Lower lobe of right lung (tissue), 2 donors: Measurements from ENCODE around the gene TRMT2B. TPM values are rescaled to one million over a fixed set of nuclear protein-coding genes. Genes with fewer than 3 reads are reported as not detected.

Experiments
- ATAC-seq, 2 donors: fragments of 200-7000 bp; cut with Tn5 transposase; one replicate each; pipeline ENCODE4 v1.9.1; 2020 to 2022; ENCODE audit warnings: mild to moderate bottlenecking in 2 of 2, moderate library complexity in 2 of 2
- DNase-seq: peaks from one replicate; pipeline ENCODE4 v3.0.0-alpha.2; 2020
- H3K27ac ChIP-seq: fragments of 200-600 bp; one replicate; pipeline ENCODE4 v1.8.0; 2022
- H3K27me3 ChIP-seq: fragments of 200-600 bp; one replicate; pipeline ENCODE4 v1.8.0; 2022; ENCODE audit warnings: low read depth
- H3K36me3 ChIP-seq: fragments of 200-600 bp; one replicate; pipeline ENCODE4 v1.8.0; 2022; ENCODE audit warnings: mild to moderate bottlenecking
- H3K4me1 ChIP-seq: fragments of 200-600 bp; one replicate; pipeline ENCODE4 v1.8.0; 2022
- H3K4me3 ChIP-seq: fragments of 200-600 bp; one replicate; pipeline ENCODE4 v1.8.0; 2022; ENCODE audit warnings: mild to moderate bottlenecking
- H3K9me3 ChIP-seq: fragments of 200-600 bp; one replicate; pipeline ENCODE4 v1.8.0; 2022
- intact Hi-C: fragments of 100-400 bp; cut with DNase I; formaldehyde crosslinking; loops from one replicate; pipeline ENCODE4 v1.11.0; 2022
- total RNA-seq: library from RNA; stranded (reverse); fragmentation: NEBNext Ultra II Directional; extraction: Animal tissue kit (Norgen Biotek cat#: 25700); gene quantifications from one replicate; pipeline ENCODE4 v1.2.1, GENCODE V29; 2021
- TF ChIP-seq, protein P1 (sequence below): fragments of 200-600 bp; IDR thresholded peaks from one replicate; pipeline ENCODE4 v1.8.0; 2022; ENCODE audit warnings: antibody characterized with exemption, mild to moderate bottlenecking
- donor health status: DM: no; HTN: yes; CAD: no; lungs with severe emphysema.

The TRMT2B gene
- total RNA-seq, 1 donor from 2014 or later, result 19.4 TPM

DNA sequence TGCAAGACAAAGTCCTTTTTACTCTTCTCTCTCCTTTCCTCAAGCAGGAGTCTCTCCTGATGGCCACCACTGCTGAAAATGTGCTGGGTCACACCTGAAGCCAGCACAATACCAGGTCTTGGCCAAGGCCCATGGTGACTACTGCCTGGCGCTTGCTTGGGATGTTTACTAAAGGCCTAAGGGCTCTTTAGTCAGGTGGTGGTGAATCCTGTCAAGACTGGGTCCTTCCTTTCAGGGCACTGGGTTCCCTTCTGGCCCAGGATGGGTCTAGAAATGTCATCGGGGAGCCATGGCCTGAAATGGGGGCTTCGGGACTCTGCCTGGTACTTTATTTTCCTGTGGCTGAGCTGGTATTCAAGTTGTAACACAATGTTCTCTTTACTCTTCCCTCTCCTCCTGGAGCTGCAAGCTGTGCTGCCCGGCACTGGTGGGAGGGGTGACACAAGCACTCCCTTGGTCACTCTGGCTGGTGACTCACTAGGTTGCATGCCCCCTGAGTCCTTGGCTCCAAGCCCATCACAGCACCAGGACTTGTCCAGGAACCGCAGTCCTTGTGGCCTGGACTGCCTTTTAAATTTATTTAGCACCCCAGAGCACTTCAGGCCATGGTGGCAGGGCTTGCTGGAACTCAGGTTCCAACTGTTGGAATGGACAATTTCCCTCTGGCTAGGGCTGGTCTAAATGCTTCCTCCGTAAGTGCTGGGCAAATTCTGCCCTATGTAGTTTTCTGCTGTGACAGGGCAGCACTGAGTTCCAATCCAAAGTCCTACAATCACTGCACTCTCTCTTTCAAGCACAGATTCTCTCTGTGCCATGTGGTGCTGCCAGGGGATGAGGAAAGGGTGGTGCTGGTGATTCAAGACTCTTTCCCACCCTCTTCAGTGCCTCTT is 71.1 kb downstream of the TRMT2B start:
- Histone ChIP-seq H3K4me1 (no peaks in the 10 kb centered on the region), H3K9me3 (no peaks in the 10 kb centered on the region), H3K4me3 (no peak overlapping the region), H3K27me3 (no peaks in the 10 kb centered on the region), H3K36me3 (no peaks in the 10 kb centered on the region), H3K27ac (no peak overlapping the region)
- DNase-seq, result peak; percentile 52
- peak; percentile 64 to 78 for ATAC-seq
- TF ChIP-seq, protein P1, sequence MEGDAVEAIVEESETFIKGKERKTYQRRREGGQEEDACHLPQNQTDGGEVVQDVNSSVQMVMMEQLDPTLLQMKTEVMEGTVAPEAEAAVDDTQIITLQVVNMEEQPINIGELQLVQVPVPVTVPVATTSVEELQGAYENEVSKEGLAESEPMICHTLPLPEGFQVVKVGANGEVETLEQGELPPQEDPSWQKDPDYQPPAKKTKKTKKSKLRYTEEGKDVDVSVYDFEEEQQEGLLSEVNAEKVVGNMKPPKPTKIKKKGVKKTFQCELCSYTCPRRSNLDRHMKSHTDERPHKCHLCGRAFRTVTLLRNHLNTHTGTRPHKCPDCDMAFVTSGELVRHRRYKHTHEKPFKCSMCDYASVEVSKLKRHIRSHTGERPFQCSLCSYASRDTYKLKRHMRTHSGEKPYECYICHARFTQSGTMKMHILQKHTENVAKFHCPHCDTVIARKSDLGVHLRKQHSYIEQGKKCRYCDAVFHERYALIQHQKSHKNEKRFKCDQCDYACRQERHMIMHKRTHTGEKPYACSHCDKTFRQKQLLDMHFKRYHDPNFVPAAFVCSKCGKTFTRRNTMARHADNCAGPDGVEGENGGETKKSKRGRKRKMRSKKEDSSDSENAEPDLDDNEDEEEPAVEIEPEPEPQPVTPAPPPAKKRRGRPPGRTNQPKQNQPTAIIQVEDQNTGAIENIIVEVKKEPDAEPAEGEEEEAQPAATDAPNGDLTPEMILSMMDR, result no peak
- intact Hi-C loops, result no loop called here

GRCh38 chrX:100979881-100980607 is 71.9 kb downstream of the TRMT2B start:
- no peaks in the 10 kb centered on the region for H3K9me3 ChIP-seq
- H3K27ac ChIP-seq, result no peak overlapping the region
- DNase-seq (no peak), ATAC-seq (peak; percentile 12 to 27)
- no peaks in the 10 kb centered on the region for H3K36me3 ChIP-seq
- H3K4me1 ChIP-seq, result no peaks in the 10 kb centered on the region
- intact Hi-C loops, result no loop called here
- TF ChIP-seq, protein P1, result no peak
- H3K4me3 ChIP-seq, result no peak overlapping the region
- no peaks in the 10 kb centered on the region for H3K27me3 ChIP-seq

DNA sequence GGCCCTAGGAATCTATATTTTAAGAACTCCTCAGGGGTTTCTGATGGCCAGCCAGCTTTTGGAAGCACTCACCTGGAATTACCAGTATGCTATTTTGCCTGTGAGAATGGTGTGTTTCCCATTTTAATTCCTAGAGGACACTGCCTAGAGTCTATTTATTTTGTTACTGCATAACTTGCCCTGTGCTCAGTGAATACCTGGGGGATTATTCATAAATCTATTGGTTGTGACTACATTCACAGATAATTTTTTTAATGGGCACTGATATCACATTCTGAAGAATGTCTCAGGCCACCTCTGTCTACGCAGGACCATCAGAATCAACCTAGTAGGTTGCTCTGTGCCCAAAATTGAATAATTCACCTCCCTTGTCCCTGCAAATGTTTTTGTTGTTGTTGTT is 75.7 kb downstream of the TRMT2B start:
- Histone ChIP-seq H3K4me1 (no peaks in the 10 kb centered on the region), H3K9me3 (no peaks in the 10 kb centered on the region), H3K36me3 (no peaks in the 10 kb centered on the region), H3K27me3 (no peaks in the 10 kb centered on the region), H3K4me3 (no peak overlapping the region), H3K27ac (no peak overlapping the region)
- intact Hi-C loops, result no loop called here
- ATAC-seq, result no peak
- DNase-seq, result no peak
- TF ChIP-seq, protein P1, result no peak

- intact Hi-C loops, result no loop called here
- DNase-seq (no peak), ATAC-seq (no peak)
- TF ChIP-seq, protein P1, result no peak
- Histone ChIP-seq H3K4me1 (no peaks in the 10 kb centered on the region), H3K4me3 (no peak overlapping the region), H3K27me3 (no peaks in the 10 kb centered on the region), H3K27ac (no peak overlapping the region), H3K9me3 (no peaks in the 10 kb centered on the region), H3K36me3 (no peaks in the 10 kb centered on the region)
Measured at GRCh38 chrX:100975212-100975611, 76.7 kb downstream of the TRMT2B start.

DNA sequence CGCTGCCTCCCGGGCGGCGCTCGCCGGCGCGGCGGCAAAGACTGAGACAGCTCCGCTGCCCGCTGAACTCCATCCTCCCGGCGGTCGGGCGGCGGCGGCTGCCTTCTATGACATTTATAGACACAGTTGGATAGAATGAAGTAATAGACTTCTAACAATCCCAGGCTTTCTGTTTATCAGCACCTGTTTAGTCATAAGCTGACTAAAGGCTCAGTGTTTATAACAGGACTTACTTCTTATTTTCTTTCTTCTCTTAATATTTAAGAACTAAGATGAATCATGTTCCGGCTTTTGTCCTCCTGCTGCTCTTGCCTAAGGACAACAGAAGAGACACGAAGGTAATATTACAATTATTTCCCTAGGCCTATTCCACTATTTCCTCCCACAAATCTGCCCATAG is 78.5 kb downstream of the TRMT2B start:
- DNase-seq (no peak), ATAC-seq (no peak)
- TF ChIP-seq, protein P1, result no peak
- Histone ChIP-seq H3K36me3 (no peaks in the 10 kb centered on the region), H3K4me1 (no peaks in the 10 kb centered on the region), H3K4me3 (no peak overlapping the region), H3K27me3 (no peaks in the 10 kb centered on the region), H3K27ac (no peak overlapping the region), H3K9me3 (no peaks in the 10 kb centered on the region)
- intact Hi-C loops, result no loop called here
